ENCODE measurements around the gene SIGLEC5.

GRCh38 chr19:51564791-51565190, 65.4 kb downstream of the SIGLEC5 start:
- TF ChIP-seq CTCF (IDR thresholded peaks at IDR 0.05), result no peak
- no peak for TF ChIP-seq POLR2A (IDR thresholded peaks at IDR 0.05)
- TF ChIP-seq POLR2AphosphoS5 (IDR thresholded peaks at IDR 0.05), result no peak
